DMS53 treated with DMSO at 0.1 percent for 48 hours (cell line): ENCODE data around the gene NPR1.
"Not testable (repeated sequence)": the region's sequence is repeated elsewhere in the genome, so short reads cannot be mapped to it uniquely, and the experiment has no call there.

Source experiments
- DNase-seq: peaks from one replicate; lab custom pipeline; 2025; ENCODE audit not compliant: unreplicated experiment; lab: John Stamatoyannopoulos, UW

NPR1 gene

DNA sequence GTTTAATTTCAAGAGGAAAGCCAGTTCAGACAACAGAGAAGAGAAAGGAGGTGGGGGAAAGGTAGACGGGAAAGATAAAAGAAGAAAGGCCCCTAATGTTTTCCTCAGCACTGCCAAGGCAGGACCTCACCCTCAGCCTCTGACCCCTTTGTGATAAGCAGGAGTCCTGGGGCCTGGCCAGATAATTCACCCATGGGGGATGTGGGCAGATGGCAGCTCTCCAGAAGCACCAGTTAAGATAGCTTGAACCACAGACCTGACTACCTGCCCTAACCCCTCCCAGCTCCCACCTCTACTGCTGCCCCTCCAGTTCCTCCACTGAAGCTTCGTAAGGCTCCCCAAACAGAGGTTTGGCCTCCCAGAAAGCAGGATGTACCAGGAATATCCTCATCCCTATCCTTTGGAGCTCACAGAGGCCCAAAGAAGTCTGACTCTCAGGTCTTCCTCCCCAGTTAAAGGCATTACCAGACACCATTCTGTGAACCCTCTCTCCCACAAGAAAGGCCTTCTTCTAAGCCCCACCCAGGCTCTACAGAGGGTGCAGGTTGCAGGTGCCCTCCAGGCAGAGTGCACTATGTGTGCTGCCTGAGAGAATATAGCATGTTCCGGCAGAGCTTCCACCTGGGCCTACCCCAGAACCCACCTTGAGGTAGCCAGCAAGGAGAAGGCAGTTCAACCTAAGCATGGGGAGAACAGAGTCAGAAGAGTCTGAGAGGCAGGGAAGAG lies 29.2 kb upstream of the NPR1 start:
- peak; percentile 34 for DNase-seq

DNA sequence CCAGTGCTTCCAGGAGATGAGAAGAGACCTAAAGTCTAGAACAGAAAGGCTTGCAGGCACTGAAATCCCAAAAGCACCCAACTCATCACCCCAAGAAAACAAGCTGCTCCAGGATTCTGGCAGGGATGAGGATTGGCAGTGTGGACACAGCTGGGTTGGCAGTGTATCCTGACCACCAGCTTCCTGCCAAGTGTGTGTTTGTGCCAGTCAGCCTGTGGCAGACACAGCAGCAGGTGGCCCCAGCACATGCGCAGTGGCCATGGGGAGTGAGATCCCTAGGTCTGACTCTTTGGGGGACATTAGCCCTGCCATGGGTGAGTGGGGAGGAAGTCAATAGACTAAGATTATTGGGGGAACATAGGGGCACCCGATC lies 28.6 kb upstream of the NPR1 start:
- DNase-seq = peak; percentile 56

DNA sequence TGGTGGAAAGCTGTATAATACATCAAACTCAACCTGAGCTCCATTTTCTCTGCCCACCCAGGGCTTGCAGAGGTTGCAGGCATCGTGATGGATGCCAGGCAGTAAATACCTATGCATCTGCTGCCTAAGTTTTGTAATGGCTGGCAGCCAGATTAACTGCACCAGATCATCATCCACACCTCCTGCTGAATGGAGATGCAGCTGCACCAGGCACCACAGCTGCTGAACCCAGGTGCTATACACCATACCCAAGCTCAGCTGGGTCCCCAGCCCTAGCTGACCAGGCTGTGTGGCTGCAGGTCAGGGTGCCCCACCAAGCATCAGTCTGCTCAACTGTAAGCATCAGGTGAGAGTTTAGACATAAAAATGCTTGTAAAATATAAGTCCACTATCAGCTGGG lies 26.7 kb upstream of the NPR1 start:
- no peak for DNase-seq

DNA sequence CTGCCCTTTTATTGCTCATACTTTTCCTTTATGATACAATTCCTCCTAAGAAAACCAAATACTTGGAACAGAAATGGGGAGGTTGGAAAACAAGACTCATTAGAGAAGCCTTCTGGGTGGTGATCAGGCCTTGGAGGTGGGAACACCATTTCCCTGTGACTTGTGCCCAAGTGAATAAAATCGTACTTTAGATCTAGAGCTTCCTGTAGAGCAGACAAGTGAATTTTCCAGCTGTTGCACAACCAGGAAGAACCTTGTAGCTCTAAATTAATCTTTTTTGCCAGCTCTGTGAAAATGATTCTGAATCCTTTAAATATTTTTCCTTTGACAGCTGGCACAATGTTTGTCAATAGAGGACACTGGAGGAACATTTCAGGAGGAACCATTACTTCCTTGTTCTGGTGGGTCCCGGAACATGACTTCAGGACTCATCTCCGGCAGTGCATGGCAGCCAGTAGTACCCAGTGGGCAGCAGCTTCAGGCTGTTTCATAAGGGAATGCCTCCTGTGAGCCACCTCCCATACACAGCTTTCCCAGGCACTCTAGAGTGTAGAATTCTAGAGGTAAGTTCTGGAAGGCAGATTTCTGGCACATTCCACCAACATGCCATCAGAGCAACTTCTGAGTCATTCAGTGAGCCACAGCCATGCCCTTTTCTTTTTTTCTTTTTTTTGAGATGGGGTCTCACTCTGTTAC lies 25.5 kb upstream of the NPR1 start:
- no peak for DNase-seq

DNA sequence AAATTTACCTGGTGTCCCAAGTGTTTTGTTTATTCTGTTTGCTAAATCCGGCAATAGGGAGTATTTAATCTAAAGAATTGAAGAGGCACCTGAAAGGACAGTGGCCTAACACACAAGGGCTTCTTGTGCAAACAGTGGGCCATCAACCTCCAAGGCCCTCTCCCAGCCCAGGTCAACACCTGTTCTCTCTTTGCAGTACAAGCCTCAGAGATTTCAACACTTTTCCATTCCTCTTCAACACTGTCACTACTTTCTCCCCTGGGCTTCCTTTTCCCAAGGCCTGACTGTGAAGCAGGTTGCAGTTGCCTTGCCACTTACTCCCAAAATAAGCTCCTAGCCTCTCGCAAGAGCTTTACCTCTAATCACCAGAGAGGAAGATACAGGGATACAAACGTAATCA lies 23.2 kb upstream of the NPR1 start:
- DNase-seq = peak; percentile 94

DNA sequence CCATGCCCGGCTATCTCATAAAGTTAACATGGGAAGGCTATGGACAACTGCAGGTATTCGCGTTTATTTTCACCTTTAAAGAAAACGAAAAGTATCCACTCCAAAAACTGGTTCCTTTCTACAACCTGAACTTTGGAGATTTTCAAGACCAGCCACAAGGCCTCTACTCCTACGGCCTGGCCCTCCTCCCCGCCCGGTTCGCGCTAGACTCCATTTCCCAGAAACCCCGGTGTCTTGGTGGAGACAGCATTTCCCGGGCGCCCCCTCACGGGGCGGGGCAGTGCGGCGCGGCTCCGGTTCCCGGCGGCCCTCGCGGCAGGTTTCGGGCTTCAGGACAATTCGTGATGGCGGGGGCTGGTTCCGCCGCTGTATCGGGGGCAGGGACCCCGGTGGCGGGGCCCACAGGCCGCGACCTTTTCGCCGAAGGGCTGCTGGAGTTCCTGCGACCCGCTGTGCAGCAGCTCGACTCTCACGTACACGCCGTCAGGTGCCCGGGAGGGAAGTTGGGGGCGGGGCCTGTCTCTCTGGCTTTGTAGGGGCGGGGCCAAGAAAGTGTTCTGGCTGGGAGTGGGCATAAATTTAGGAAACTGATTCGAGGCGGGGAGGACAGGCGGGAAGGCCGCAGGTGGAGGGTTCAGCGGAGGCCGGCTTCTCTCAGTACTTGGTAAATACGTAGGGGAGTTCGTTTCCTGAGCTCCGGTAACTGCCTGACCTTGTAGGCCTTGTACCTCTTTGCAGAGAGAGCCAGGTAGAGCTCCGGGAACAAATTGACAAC lies 19.9 kb upstream of the NPR1 start, which contains the start of gene SNAPIN:
TSS of gene SNAPIN (plus strand) at position 304 of the 775 bp plus-strand sequence. CDS start at position 345, 41 bp downstream.
- peak; percentile 84 for DNase-seq

DNA sequence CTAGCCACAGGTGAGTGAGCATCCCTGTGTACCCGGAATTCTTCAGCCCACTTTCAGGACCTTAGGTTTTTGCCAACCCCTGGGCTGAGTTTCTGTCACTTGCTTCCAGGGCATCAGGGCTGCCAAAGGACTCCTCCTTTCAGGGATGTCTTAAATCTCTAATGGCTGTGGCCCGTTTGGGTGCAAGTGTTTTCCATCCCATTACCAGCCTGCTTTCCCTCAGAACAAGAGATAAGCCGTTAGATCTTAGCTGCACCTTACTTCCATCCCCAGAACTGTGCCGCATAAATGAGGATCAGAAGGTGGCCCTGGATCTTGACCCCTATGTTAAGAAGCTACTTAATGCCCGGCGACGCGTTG lies 19.3 kb upstream of the NPR1 start:
- DNase-seq = no peak

DNA sequence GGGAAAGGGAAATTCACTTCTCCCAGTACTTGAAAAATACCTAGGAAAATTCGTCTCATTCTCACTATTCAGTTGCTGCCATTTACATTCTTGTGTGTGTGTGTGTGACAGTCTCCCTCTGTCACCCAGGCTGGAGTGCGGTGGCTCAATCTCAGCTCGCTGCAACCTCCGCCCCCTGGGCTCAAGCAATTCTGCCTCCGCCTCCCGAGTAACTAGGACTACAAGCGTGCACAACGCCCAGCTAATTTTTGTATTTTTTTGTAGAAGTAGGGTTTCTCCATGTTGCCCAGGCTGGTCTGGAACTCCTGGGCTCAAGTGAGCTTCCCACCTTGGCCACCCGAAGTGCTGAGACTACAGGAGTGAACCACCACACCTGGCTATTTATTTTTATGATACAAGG lies 18.8 kb upstream of the NPR1 start:
- DNase-seq = no peak

DNA sequence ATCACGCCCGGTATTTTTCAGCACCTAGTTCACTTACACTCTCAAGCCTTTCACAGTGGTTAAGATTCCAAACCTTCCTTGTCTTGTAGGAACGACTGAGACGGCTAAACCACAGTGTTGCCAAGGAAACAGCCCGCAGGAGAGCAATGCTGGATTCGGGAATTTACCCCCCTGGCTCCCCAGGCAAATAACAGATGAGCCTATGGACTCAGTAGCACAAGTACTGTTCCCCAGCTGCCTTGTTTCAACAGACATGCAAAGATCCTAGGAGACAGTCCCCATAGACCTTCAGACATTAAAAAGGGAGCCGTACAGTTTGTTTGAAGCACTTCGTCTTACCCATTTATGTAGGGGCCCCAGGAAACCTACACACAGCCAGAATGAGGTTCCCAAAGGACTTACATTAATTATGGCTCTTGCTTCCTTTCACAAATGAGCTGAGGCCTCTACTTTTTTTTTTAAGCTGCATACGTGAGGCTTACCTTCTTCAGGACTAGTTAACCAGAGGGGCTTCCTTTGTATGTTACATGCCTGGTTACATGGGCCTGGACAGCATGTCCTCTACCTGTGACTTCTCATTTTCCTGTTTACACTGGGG lies 17.3 kb upstream of the NPR1 start:
- DNase-seq = no peak

DNA sequence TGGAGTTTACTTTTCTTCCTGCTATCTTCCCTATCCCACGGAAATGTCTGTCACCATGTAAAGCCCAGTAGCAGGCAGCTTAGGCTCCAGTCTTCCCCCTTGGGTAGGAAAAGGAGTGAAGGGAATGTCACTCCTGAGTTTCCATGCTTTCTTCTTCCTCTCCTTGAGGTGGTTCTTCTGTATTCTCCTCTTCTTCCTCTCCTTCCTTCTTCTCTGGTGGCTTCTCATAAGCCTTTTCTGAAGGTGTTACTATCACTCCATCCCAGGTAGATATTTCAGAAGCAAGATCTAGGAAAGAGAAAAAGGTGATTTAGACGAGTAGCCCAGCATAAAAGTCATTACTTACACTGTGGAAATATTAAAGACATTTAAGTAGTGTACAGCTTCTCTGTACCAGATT lies 16.2 kb upstream of the NPR1 start:
- no peak for DNase-seq

DNA sequence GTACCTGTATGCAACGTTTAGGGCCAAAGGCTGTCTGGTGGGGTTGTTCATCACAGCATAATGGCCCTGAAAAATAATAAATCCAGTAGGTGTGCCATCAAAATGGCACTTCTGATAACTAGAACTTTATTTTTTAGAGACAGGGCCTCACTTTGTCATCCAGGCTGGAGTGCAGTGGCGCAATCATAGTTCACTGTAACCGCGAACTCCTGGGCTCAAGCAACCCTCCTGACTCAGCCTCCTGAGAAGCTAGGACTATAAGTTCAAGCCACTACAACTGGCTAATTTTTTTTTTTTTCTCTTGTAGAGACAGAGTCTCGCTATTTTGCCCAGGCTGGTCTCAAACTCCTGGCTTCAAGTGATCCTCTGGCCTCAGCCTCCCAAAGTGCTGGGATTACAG lies 15.3 kb upstream of the NPR1 start:
- DNase-seq = no peak

DNA sequence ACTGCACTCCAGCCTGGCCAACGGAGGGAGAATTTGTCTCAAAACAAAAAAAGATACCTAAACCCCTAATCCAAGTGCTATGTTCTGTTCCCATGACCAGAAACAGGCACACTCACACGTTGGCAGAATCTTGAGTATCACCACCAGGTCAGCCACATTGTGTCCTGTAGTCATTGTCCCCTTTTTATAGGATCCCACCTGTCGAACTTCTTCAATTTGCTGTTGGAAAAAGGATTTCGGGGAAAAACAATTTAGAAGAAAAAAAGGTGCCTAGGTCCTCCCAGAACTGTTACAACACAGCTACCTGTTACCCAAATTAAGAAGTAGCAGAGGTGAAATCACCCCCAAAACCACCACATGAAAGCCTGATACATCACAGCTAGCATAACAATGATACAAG lies 11.0 kb upstream of the NPR1 start:
- DNase-seq = no peak

DNA sequence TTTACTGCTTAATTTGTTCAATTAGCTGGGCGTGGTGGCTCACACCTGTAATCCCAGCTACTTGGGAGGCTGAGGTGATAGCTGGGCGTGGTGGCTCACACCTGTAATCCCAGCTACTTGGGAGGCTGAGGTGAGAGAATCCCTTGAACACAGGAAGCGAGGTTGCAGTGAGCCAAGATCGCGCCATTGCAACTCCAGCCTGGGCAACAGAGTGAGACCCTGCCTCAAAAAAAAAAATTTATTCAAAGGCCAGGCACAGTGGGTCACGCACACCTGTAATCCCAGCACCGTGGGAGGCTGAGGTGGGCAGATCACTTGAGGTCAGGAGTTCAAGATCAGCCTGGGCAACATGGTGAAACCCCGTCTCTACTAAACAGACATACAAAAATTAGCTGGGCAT lies 9.8 kb upstream of the NPR1 start:
- not testable (repeated sequence) for DNase-seq

DNA sequence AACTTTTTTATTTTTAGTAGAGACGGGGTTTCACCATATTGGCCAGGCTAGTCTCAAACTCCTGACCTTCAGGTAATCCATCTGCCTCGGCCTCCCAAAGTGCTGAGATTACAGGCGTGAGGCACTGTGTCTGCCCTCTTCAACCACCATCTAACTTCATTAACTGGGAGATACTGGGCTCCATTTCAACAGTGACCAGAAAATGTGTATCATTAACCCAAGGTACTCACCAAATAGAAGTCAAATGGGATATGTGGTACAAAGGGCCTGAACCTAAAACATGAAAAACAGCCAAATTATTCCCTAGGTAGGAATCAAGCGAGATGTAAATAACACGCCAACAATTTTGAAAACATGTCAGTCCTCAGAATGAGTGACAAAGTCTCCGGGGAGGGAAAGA lies 8.9 kb upstream of the NPR1 start:
- no peak for DNase-seq

DNA sequence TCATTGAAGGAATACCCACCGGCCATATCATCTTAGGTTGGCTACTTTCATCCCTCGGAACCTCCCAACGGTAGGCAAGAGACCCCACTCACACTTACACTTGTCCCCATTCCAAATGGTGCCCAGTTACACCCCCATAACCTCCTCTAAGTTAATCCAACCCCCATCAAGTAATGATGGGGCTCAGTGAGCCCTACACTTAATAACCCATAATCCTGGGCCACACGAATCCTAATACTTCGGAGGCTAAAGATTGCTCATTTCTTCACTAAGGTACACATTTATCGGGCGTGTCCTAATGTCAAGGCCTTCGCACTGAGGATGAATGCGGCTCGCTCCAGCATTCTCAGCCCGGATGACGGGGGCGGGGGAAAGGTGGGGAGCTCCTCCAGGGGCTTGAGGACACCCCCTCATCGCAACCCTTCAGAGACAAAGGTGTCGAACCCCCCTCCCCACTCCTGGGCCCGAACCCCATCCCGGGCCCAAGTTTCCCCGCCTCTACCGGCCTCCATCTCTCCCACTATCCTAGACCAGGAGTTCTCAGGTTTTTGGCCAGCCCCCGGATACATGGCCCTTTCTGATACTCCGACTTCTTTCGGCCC lies 8.1 kb upstream of the NPR1 start:
- DNase-seq = no peak

DNA sequence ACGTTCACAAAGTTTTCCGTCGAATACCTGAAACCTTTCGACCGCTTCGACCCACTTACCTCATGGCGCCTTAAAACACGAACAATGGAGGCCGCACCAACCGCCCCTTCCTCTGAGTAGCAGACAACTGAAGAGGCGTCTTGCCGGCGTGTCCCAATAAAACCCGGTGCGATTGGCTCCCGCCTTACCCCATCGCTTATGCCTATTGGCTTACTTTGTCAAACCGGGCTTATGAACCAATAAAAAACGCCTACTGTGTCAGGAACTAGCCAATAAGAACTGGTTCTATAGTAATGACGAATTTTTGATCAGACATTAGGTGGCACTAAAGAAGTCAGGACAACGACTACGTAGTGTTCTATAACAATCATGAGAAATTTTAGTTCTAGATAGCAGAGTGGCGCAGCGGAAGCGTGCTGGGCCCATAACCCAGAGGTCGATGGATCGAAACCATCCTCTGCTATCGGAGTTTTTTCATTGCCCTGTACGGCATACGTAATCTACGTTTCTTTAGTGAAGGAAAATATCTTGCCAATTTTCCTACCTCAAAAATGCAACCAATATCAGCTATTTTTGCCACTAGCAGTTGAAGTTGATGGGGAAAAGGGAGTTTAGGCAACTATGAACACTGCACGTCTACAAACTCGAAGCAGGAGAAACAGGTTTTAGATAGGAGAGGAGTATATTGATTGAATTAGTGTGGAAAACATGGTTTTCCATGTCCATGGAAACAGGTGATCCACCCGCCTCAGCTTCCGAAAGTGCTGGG lies 7.4 kb upstream of the NPR1 start, which contains the start of gene ILF2:
TSS of gene ILF2 (minus strand) at position 135 of the 769 bp plus-strand sequence. CDS start at position 64, 71 bp downstream.
- DNase-seq = peak; percentile 98

DNA sequence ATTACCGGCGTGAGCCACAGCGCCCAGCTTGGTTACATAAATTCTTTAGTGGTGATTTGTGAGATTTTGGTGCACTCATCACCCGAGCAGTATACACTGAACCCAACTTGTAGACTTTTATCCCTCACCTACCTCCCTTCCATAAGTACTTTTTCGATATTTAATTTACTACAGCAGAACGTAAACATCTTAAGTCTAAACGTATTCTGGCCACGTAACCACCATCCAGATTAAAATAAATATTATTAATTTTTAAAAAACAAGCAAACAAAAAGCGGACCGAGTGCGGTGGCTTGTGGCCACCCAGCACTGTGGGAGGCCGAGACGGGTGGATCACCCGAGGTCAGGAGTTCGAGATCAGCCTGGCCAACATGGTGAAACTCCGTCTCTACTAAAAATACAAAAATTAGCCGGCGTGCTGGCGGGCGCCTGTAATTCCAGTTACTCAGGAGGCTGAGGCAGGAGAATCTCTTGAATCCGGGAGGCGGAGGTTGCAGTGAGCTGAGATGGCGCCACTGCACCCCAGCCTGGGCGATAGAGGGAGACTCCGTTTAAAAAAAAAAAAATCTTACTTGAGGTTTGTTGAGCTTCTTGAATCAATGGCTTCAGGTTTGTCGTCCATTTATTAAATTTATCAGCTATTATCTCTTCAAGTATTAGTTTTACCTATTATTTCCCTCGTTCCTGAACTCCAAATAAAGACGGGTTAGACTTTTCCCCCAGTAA lies 6.7 kb upstream of the NPR1 start:
- DNase-seq = not testable (repeated sequence)

DNA sequence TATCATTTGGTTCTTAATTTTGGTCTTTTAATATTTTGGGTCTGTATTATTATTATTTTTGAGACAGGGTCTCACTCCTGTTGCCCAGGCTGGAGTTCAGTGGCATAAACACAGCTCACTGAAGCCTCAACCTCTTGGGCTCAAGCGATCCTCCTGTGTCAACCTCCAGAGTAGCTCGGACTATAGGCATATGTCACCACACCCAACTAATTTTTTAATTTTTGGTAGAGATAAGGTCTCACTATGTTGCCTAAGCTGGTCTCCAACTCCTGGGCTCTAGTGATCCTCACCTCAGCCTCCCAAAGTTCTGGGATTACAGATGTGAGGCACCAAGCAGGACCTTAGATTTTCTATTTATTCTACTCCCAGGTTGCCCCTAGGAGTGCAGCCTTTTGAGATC lies 5.0 kb upstream of the NPR1 start:
- DNase-seq = no peak

DNA sequence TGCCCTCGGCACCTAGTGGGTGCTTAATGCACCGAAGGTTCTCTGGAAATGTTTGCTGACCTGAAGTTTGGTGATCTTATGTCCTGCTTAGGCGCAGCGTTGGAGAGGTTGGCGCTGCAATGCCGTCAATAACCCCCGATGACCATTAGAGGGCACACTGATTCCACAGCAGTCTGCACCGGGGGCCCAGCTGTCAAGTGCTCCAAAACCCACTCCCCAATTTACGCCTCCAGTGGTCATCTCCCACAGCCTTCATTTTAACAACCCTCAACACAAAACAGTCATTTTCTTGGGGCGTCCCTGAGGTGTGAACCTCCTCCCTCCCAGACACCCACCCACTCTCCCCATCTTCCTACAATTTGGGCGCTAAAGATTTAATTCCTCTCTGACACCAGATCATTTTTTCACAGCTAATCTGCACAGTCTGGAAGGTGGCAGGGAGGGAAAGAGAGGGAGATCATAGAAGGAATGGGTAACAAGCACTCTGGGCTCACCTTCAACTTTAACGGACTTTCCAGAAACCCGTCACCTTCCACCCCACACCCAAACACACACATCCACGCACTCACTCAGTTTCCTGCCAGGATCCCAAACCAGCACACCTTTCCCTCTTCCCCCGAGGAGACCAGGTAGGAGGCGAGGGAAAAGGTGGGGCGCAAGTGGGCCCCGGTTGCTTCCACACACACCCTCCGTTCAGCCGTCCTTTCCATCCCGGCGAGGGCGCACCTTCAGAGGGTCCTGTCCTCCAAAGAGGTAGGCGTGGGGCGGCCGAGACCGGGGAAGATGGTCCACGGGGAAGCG lies 570 bp upstream of the NPR1 start:
- DNase-seq = peak; percentile 11
